ENCODE data around the gene PTGR2.

Gene PTGR2

GRCh38 chr14:73851567-73852382 lies at the start of gene PTGR2:
Gene PTGR2, plus strand, starts transcription at chr14:73851831. Its CDS starts 7,032 bp downstream, at chr14:73858863.
- Mint-ChIP-seq H3K9me3 (no peaks in the 10 kb centered on the region), H3K27me3 (no peaks in the 10 kb centered on the region), H3K36me3 (no peaks in the 10 kb centered on the region), H3K4me3 (peak within 1 kb of the TSS; percentile 97), H3K27ac (peak within 1 kb of the TSS; percentile 96), H3K4me1 (peaks cover 19% of the 10 kb centered on the region)

DNA sequence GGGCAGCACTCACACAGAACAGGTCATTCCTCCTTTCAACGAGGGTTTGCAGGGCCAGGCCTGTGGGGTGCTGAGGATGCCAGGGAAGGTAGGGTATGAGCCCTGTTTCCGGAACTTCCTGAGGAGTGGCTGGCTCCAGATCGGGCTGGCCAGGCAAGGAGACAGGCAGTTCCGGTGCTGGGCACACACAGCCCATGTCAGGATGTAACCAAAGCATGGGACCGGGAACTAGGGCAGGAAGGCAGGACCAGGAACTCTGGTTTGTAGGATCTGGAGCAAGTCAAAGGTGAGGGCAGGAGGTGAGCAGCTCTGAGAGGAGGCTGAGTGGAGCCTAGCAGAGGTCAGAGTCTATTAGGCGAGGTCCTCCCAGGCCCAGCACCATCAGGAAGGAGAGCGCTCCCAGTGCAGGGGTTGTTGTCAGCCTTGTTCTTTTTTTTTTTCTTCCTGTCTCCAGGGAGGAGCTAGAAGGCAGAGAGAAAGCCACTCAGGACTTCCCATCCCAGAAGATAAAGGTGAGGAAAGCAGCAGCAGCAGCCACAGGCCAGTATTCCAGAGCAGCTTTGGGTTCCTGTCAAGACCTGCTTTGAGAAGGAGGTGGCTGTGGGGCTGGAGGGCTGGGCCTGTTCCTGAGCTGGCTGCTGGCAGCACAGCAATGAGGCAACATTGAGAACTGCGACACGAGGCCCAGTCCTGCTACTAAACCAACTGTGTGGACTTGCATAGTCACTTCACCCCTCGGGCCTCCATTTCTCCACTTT lies 49.0 kb upstream of the PTGR2 start:
- no peak overlapping the region for H3K4me3 Mint-ChIP-seq
- no peaks in the 10 kb centered on the region for H3K9me3 Mint-ChIP-seq
- H3K36me3 Mint-ChIP-seq: no peaks in the 10 kb centered on the region
- H3K27me3 Mint-ChIP-seq: no peaks in the 10 kb centered on the region
- no peaks in the 10 kb centered on the region for H3K4me1 Mint-ChIP-seq
- no peak overlapping the region for H3K27ac Mint-ChIP-seq

- Mint-ChIP-seq H3K36me3 (no peaks in the 10 kb centered on the region), H3K27me3 (no peaks in the 10 kb centered on the region), H3K4me3 (no peak overlapping the region), H3K27ac (no peak overlapping the region), H3K9me3 (no peaks in the 10 kb centered on the region), H3K4me1 (no peaks in the 10 kb centered on the region)
Measured at GRCh38 chr14:73804636-73805035, 47.0 kb upstream of the PTGR2 start.

DNA sequence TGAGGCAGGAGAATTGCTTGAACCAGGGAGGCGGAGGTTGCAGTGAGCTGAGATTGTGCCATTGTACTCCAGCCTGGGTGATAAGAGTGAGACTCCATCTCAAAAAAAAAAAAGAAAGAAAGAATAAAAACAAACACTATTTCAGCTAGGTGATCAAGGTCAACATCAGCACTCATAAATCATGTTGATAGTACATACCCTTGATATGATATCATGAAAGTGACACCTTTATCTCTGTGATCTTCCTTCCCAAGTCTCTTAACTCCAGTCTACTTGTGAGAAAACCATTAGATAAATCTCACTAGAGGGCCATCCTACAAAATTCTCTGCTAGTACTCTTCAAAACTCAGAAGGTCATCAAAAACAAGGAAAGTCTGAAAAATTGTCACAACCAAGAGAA lies 44.2 kb upstream of the PTGR2 start:
- no peaks in the 10 kb centered on the region for H3K9me3 Mint-ChIP-seq
- no peak overlapping the region for H3K27ac Mint-ChIP-seq
- H3K27me3 Mint-ChIP-seq: no peaks in the 10 kb centered on the region
- H3K4me1 Mint-ChIP-seq: no peaks in the 10 kb centered on the region
- H3K4me3 Mint-ChIP-seq: no peak overlapping the region
- no peaks in the 10 kb centered on the region for H3K36me3 Mint-ChIP-seq

GRCh38 chr14:73809391-73809790 lies 42.2 kb upstream of the PTGR2 start:
- Mint-ChIP-seq H3K27me3 (no peaks in the 10 kb centered on the region), H3K4me1 (no peaks in the 10 kb centered on the region), H3K9me3 (no peaks in the 10 kb centered on the region)

DNA sequence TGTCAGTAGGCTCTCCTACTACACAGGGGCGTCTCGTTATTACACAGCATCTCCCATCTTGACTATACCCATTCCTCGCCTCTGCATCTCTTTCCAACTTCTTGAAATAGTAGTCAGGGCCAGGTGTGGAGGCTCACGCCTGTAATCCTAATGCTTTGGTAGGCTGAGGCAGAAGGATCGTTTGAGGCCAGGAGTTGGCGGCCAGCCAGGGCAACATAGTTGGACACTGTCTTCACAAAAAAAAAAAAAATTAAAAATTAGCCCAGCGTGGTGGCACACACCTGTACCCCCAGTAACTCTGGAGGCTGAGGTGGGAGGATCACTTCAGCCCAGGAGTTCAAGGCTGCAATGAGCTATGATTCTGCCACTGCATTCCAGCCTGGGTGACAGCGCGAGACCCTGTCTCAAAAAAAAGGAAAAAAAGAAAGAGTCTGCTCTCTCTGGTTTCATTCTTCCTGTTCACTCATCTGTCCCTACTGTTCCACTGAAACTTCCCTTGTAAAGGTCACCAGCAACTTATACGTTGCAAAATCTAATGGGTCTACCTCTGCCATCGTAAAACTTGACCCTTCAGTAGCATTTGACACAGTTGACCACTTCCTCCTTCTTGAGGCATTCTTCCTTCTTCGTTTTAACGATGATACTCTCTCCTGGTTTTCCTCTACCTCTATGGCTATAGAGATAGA lies 41.0 kb upstream of the PTGR2 start:
- Mint-ChIP-seq H3K4me1 (no peaks in the 10 kb centered on the region), H3K9me3 (no peaks in the 10 kb centered on the region), H3K27ac (no peak overlapping the region), H3K36me3 (no peaks in the 10 kb centered on the region), H3K4me3 (no peak overlapping the region), H3K27me3 (no peaks in the 10 kb centered on the region)

More at GRCh38 chr14:73809391-73809790, 42.2 kb upstream of the PTGR2 start:
- Mint-ChIP-seq H3K4me3 (no peak overlapping the region), H3K36me3 (no peaks in the 10 kb centered on the region), H3K27ac (no peak overlapping the region)

GRCh38 chr14:73811164-73811503 lies 40.5 kb upstream of the PTGR2 start:
- Mint-ChIP-seq H3K4me1 (peaks cover 2% of the 10 kb centered on the region), H3K36me3 (no peaks in the 10 kb centered on the region), H3K27me3 (no peaks in the 10 kb centered on the region), H3K4me3 (no peak overlapping the region), H3K9me3 (no peaks in the 10 kb centered on the region), H3K27ac (no peak overlapping the region)

- Mint-ChIP-seq H3K4me1 (peaks cover 8% of the 10 kb centered on the region), H3K9me3 (no peaks in the 10 kb centered on the region), H3K27ac (no peak overlapping the region), H3K4me3 (no peak overlapping the region), H3K27me3 (no peaks in the 10 kb centered on the region), H3K36me3 (no peaks in the 10 kb centered on the region)
Measured at GRCh38 chr14:73814153-73814552, 37.5 kb upstream of the PTGR2 start.

GRCh38 chr14:73815849-73816248 lies 35.8 kb upstream of the PTGR2 start:
- H3K27me3 Mint-ChIP-seq: no peaks in the 10 kb centered on the region
- H3K9me3 Mint-ChIP-seq: no peaks in the 10 kb centered on the region
- H3K36me3 Mint-ChIP-seq: no peaks in the 10 kb centered on the region
- peaks cover 8% of the 10 kb centered on the region for H3K4me1 Mint-ChIP-seq
- H3K27ac Mint-ChIP-seq: no peak overlapping the region
- H3K4me3 Mint-ChIP-seq: no peak overlapping the region

DNA sequence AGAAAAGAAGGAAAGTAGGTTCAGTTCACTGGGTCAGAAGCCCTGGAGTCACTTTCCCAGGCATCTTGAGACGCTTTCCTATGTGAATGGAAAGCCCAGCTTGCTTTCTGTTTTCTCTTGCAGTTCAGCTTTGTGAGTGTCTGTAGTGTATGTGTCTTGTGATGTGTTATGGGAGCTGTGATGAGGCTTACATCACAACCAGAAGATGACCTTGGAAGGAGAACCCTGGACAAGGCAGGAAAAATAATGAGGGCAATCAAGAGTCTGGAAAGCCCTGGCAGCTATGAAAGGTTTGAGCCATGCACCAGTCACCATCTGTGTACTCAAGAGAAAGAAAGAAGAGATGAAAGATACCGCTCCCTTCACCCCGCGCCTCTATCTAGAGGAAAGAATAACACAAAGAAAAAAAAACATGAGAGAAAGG lies 35.2 kb upstream of the PTGR2 start:
- Mint-ChIP-seq H3K27me3 (no peaks in the 10 kb centered on the region), H3K4me1 (peaks cover 8% of the 10 kb centered on the region), H3K27ac (no peak overlapping the region), H3K36me3 (no peaks in the 10 kb centered on the region), H3K9me3 (no peaks in the 10 kb centered on the region), H3K4me3 (no peak overlapping the region)

- H3K27me3 Mint-ChIP-seq: no peaks in the 10 kb centered on the region
- H3K36me3 Mint-ChIP-seq: no peaks in the 10 kb centered on the region
- no peaks in the 10 kb centered on the region for H3K9me3 Mint-ChIP-seq
- H3K4me1 Mint-ChIP-seq: peaks cover 8% of the 10 kb centered on the region
- H3K4me3 Mint-ChIP-seq: no peak overlapping the region
- H3K27ac Mint-ChIP-seq: no peak overlapping the region
Measured at GRCh38 chr14:73817020-73817655, 34.5 kb upstream of the PTGR2 start.

- Mint-ChIP-seq H3K9me3 (no peaks in the 10 kb centered on the region), H3K4me1 (peaks cover 8% of the 10 kb centered on the region), H3K36me3 (no peaks in the 10 kb centered on the region), H3K27ac (no peak overlapping the region), H3K4me3 (no peak overlapping the region), H3K27me3 (no peaks in the 10 kb centered on the region)
Measured at GRCh38 chr14:73818821-73819220, 32.8 kb upstream of the PTGR2 start.

GRCh38 chr14:73820631-73821030 lies 31.0 kb upstream of the PTGR2 start:
- H3K27ac Mint-ChIP-seq: no peak overlapping the region
- no peak overlapping the region for H3K4me3 Mint-ChIP-seq
- no peaks in the 10 kb centered on the region for H3K9me3 Mint-ChIP-seq
- no peaks in the 10 kb centered on the region for H3K36me3 Mint-ChIP-seq
- H3K27me3 Mint-ChIP-seq: no peaks in the 10 kb centered on the region
- peaks cover 10% of the 10 kb centered on the region for H3K4me1 Mint-ChIP-seq

DNA sequence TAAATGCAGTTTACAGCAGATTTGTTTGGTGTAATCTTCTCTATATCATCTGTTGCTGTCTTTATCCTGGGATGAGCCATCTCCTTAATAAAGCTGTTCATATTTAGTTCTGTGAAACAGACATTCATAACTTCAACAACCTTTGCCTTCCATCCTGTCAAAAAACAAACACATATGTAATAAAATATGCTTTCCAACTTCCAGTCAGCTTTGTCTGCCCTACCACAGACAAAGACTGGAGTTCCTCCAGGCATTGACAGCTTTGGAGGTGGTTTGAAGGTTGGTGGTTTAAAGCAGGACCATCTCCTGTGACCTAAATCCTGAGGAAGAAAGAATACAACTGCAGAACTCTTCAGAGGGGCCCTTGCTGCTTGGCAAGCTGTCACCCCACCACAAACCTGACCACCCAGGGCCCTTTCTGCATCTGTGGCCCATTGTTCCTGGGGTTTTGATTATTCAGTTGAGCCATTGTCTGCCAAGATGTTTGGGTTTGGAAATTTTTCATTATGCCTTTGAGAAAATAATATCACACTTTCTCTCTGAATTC lies 28.2 kb upstream of the PTGR2 start:
- no peak overlapping the region for H3K27ac Mint-ChIP-seq
- H3K4me1 Mint-ChIP-seq: peaks cover 4% of the 10 kb centered on the region
- no peaks in the 10 kb centered on the region for H3K36me3 Mint-ChIP-seq
- no peak overlapping the region for H3K4me3 Mint-ChIP-seq
- no peaks in the 10 kb centered on the region for H3K9me3 Mint-ChIP-seq
- H3K27me3 Mint-ChIP-seq: no peaks in the 10 kb centered on the region

DNA sequence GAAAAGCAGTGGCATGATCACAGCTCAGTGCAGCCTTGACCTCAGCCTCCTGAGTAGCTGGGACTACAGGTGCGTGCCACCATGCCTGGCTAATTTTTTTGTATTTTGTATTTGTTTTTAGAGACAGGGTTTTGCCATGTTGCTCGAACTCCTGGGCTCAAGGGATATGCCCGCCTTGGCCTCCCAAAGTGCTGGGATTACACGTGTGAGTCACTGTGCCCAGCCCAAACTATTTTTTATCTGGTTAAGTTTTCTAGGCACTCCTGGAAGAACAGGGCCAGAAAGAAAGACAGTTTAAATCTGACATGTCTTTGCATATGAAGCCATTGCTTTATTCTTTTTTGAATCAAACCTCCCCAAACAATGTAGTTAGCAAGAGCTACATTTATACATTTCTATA lies 27.5 kb upstream of the PTGR2 start:
- H3K27ac Mint-ChIP-seq: no peak overlapping the region
- no peaks in the 10 kb centered on the region for H3K36me3 Mint-ChIP-seq
- peaks cover 4% of the 10 kb centered on the region for H3K4me1 Mint-ChIP-seq
- H3K4me3 Mint-ChIP-seq: no peak overlapping the region
- no peaks in the 10 kb centered on the region for H3K9me3 Mint-ChIP-seq
- no peaks in the 10 kb centered on the region for H3K27me3 Mint-ChIP-seq

Data from activated naive CD4-positive, alpha-beta T cell treated with anti-CD3 and anti-CD28 coated beads, Interleukin-2, amount 50 U/mL, for 24 hours (primary cell).